Measurements from ENCODE around the gene PRKCD.

The PRKCD gene

DNA sequence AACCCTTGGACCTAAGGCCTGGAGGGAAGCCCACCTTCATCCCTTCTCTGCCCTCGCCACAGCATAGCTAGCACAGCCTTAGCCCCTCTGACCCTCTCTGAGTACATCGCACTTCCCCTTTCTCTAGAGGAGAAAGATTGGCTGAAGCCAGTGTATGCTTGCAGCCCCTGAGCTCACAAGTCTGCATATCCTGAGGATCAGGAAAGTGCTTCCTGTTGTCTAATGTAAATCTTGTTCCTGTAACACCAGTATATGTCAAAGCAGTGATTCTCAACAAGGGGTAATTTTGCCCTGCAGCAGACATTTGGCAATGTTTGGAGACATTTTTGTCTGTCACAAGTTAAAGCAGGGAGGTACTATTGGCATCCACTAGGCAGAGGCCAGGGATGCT, 2.2 kb upstream of the PRKCD start:
- H3K4me3 ChIP-seq (ENCODE audit: low read length in 2 of 2) = no peak overlapping the region
- no peak overlapping the region for H3K9ac ChIP-seq (ENCODE audit: low read depth, low read length, poor library complexity)
- H3K23ac ChIP-seq (ENCODE audit: low read depth, low read length, poor library complexity) = no peak overlapping the region
- no peak overlapping the region for H2BK5ac ChIP-seq (ENCODE audit: low read length)
- H3K4ac ChIP-seq (ENCODE audit: low read length) = no peak overlapping the region
- peaks cover 9 to 33% of the 10 kb centered on the region in 2 donors for H3K4me1 ChIP-seq (ENCODE audit: control insufficient read depth in 2 of 2, insufficient read depth in 1 of 2, low read depth in 1 of 2, low read length in 2 of 2)
- H4K8ac ChIP-seq (ENCODE audit: low read depth, low read length) = no peak overlapping the region
- peaks cover 0 to 92% (median 25%) of the 10 kb centered on the region in 3 experiments for H3K27me3 ChIP-seq (ENCODE audit: control insufficient read depth in 3 of 3, insufficient read depth in 3 of 3, low read depth in 1 of 3, low read length in 3 of 3)
- no peak overlapping the region for H2BK12ac ChIP-seq (ENCODE audit: low read length)
- H3K4me2 ChIP-seq (ENCODE audit: insufficient read depth, low read length, poor library complexity, severe bottlenecking) = no peak overlapping the region
- no peak overlapping the region for H2AFZ ChIP-seq (ENCODE audit: low read length)
- no CpG with 5 or more reads among the region's 2 CpGs for WGBS, 2 donors (ENCODE audit: extremely low coverage in 2 of 2, insufficient read length in 2 of 2, insufficient replicate concordance in 1 of 2)
- no peak overlapping the region for H3K27ac ChIP-seq (replicated peaks; ENCODE audit: low read length)
- H2BK120ac ChIP-seq (ENCODE audit: low read depth, low read length) = no peak overlapping the region
- H2BK15ac ChIP-seq (ENCODE audit: low read length) = peak overlapping the region; percentile 1
- H3K79me1 ChIP-seq (ENCODE audit: low read depth, low read length) = no peaks in the 10 kb centered on the region
- no peaks in the 10 kb centered on the region for H3K9me3 ChIP-seq (replicated peaks in 1 of 2; ENCODE audit: control insufficient read depth in 2 of 2, insufficient read depth in 1 of 2, low read depth in 1 of 2, low read length in 2 of 2)
- DNase-seq (ENCODE audit: low spot score) = no peak
- H4K91ac ChIP-seq (ENCODE audit: low read depth, low read length, poor library complexity) = no peak overlapping the region
- no peak overlapping the region for H3K14ac ChIP-seq (ENCODE audit: low read length)
- peak overlapping the region; percentile 9 for H2AK5ac ChIP-seq (ENCODE audit: low read depth, low read length)
- H3K36me3 ChIP-seq (replicated peaks in 1 of 2; ENCODE audit: control insufficient read depth in 2 of 2, insufficient read depth in 2 of 2, low read length in 2 of 2) = no peaks in the 10 kb centered on the region
- H3K18ac ChIP-seq (ENCODE audit: low read length) = no peak overlapping the region

DNA sequence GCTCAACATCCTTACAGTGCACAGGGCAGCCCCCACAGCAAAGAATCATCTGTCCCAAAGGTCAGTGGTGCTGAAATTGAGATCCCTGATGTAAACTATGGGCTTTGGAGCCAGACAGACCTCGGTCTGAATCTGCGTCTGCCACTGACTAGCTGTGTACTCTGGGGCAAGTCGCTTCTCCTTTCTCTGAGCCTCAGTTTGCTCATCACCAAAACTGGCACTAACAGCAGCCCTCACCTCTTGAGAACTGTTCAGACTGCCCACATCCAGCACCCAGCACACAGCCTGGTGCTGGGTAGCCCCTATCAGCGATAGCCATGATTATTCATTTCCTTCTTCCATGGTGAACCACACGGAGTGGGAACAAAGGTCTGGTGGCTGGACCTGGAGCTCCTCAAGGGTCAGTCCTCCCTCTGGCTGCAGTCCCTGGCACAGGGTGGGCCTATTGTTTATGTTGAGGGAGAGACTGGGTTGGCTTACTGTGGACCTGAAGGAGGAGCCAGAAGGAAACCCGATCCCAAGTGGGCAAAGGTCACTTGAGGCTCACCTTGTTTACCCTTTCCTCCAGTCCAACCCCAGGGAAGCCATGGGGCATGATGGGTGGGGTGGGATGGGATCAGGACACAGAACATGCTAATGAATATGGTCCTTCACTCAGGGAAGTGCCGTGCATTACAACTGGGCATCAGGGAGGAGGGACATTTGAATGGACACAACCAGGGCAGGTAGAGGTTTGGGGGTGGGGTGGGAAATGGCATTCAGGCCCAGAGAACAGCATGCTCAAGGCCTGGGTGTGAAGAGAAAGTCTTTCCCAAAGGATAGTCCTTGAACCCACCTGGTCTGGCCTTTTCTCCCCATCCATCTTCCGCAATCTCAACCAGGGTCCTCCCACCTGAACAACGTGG, 1.6 kb upstream of the PRKCD start:
- DNase-seq (ENCODE audit: low spot score) = no peak
- no peak overlapping the region for H2BK15ac ChIP-seq (ENCODE audit: low read length)
- WGBS, 2 donors (ENCODE audit: extremely low coverage in 2 of 2, insufficient read length in 2 of 2, insufficient replicate concordance in 1 of 2) = no CpG with 5 or more reads among the region's 9 CpGs
- H3K9ac ChIP-seq (ENCODE audit: low read depth, low read length, poor library complexity) = no peak overlapping the region
- no peak overlapping the region for H4K91ac ChIP-seq (ENCODE audit: low read depth, low read length, poor library complexity)
- H4K8ac ChIP-seq (ENCODE audit: low read depth, low read length) = no peak overlapping the region
- H3K4me2 ChIP-seq (ENCODE audit: insufficient read depth, low read length, poor library complexity, severe bottlenecking) = no peak overlapping the region
- H3K9me3 ChIP-seq (replicated peaks in 1 of 2; ENCODE audit: control insufficient read depth in 2 of 2, insufficient read depth in 1 of 2, low read depth in 1 of 2, low read length in 2 of 2) = no peaks in the 10 kb centered on the region
- no peak overlapping the region for H3K4me3 ChIP-seq (ENCODE audit: low read length in 2 of 2)
- H3K27ac ChIP-seq (replicated peaks; ENCODE audit: low read length) = no peak overlapping the region
- no peaks in the 10 kb centered on the region for H3K79me1 ChIP-seq (ENCODE audit: low read depth, low read length)
- H2AK5ac ChIP-seq (ENCODE audit: low read depth, low read length) = no peak overlapping the region
- no peak overlapping the region for H3K14ac ChIP-seq (ENCODE audit: low read length)
- H3K36me3 ChIP-seq (replicated peaks in 1 of 2; ENCODE audit: control insufficient read depth in 2 of 2, insufficient read depth in 2 of 2, low read length in 2 of 2) = no peaks in the 10 kb centered on the region
- H2BK12ac ChIP-seq (ENCODE audit: low read length) = no peak overlapping the region
- no peak overlapping the region for H3K18ac ChIP-seq (ENCODE audit: low read length)
- no peak overlapping the region for H2BK120ac ChIP-seq (ENCODE audit: low read depth, low read length)
- peaks cover 0 to 86% (median 25%) of the 10 kb centered on the region in 3 experiments for H3K27me3 ChIP-seq (ENCODE audit: control insufficient read depth in 3 of 3, insufficient read depth in 3 of 3, low read depth in 1 of 3, low read length in 3 of 3)
- no peak overlapping the region for H3K23ac ChIP-seq (ENCODE audit: low read depth, low read length, poor library complexity)
- no peak overlapping the region for H2BK5ac ChIP-seq (ENCODE audit: low read length)
- H3K4me1 ChIP-seq (ENCODE audit: control insufficient read depth in 2 of 2, insufficient read depth in 1 of 2, low read depth in 1 of 2, low read length in 2 of 2) = peaks cover 9 to 33% of the 10 kb centered on the region in 2 donors
- H2AFZ ChIP-seq (ENCODE audit: low read length) = no peak overlapping the region
- H3K4ac ChIP-seq (ENCODE audit: low read length) = no peak overlapping the region

DNA sequence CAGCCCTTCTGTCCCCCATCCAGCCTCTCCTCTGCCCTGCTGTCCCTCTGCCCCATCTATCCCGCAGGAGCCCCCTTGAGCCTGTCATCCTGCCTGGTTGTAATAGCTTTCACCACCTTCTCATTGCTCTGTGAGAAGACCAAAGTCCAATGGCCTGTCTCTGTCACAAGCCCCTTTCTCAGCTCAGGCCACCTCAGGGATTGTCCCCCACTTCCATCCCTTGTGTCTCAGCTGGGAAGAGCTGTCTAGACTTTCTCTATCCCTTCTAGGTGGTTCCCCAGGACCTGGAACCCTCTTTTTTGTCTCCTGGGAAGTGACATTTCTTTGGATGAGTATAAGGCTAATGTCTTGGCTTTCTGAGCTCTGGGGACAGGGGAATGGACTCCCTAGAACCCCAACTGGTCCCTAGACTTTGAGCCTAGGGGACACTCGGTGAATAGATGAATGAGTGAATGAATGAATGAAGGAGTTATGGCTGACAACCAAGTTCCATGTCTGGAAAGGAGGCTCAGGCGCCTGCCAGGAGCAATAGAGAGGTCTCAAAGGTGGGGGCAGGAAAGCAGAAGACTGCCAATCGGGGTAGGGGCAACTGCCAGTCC, 849 bp upstream of the PRKCD start:
- Histone ChIP-seq H2BK12ac (ENCODE audit: low read length) (no peak overlapping the region), H3K18ac (ENCODE audit: low read length) (peak overlapping the region; percentile 92), H2AK5ac (ENCODE audit: low read depth, low read length) (no peak overlapping the region), H3K14ac (ENCODE audit: low read length) (no peak overlapping the region), H2BK15ac (ENCODE audit: low read length) (no peak overlapping the region), H3K79me1 (ENCODE audit: low read depth, low read length) (no peaks in the 10 kb centered on the region), H3K23ac (ENCODE audit: low read depth, low read length, poor library complexity) (no peak overlapping the region), H3K36me3 (replicated peaks in 1 of 2; ENCODE audit: control insufficient read depth in 2 of 2, insufficient read depth in 2 of 2, low read length in 2 of 2) (no peaks in the 10 kb centered on the region), H4K8ac (ENCODE audit: low read depth, low read length) (no peak overlapping the region), H3K27ac (replicated peaks; ENCODE audit: low read length) (no peak overlapping the region), H2BK5ac (ENCODE audit: low read length) (peak overlapping the region; percentile 14), H3K9me3 (replicated peaks in 1 of 2; ENCODE audit: control insufficient read depth in 2 of 2, insufficient read depth in 1 of 2, low read depth in 1 of 2, low read length in 2 of 2) (no peaks in the 10 kb centered on the region), H3K4me3 (ENCODE audit: low read length in 2 of 2) (peak overlapping the region; percentile 45 to 79), H3K9ac (ENCODE audit: low read depth, low read length, poor library complexity) (no peak overlapping the region), H3K4me2 (ENCODE audit: insufficient read depth, low read length, poor library complexity, severe bottlenecking) (peak overlapping the region; percentile 97), H2AFZ (ENCODE audit: low read length) (no peak overlapping the region), H3K4ac (ENCODE audit: low read length) (no peak overlapping the region), H3K27me3 (ENCODE audit: control insufficient read depth in 3 of 3, insufficient read depth in 3 of 3, low read depth in 1 of 3, low read length in 3 of 3) (peaks cover 0 to 85% (median 25%) of the 10 kb centered on the region in 3 experiments), H4K91ac (ENCODE audit: low read depth, low read length, poor library complexity) (no peak overlapping the region), H3K4me1 (ENCODE audit: control insufficient read depth in 2 of 2, insufficient read depth in 1 of 2, low read depth in 1 of 2, low read length in 2 of 2) (peaks cover 9 to 33% of the 10 kb centered on the region in 2 donors), H2BK120ac (ENCODE audit: low read depth, low read length) (no peak overlapping the region)
- no peak for DNase-seq (ENCODE audit: low spot score)
- no CpG with 5 or more reads among the region's 4 CpGs for WGBS, 2 donors (ENCODE audit: extremely low coverage in 2 of 2, insufficient read length in 2 of 2, insufficient replicate concordance in 1 of 2)

DNA sequence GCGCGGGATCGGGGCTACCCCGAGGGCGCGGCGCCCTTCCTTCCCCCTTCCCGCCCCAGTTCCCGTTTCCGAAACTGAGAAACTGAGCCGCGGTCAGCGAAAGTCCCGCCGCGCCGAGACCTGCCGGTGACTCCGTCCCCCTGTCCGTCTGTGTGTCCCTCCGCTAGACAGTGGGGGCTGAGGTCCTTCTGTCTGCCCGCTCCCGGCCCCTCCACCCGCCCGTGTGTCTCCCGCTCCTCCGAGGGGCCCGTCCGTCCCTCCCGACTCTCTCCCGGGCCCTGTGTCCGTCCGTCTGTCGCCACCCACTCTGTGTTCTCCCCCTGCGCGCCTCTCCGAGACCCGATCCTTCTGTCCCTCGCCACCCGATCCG, 426 bp downstream of the PRKCD start:
- H3K4me1 ChIP-seq (ENCODE audit: control insufficient read depth in 2 of 2, insufficient read depth in 1 of 2, low read depth in 1 of 2, low read length in 2 of 2) = peaks cover 9 to 32% of the 10 kb centered on the region in 2 donors
- H3K9ac ChIP-seq (ENCODE audit: low read depth, low read length, poor library complexity) = peak overlapping the region; percentile 75
- no peak overlapping the region for H3K27ac ChIP-seq (replicated peaks; ENCODE audit: low read length)
- H2BK12ac ChIP-seq (ENCODE audit: low read length) = no peak overlapping the region
- H4K8ac ChIP-seq (ENCODE audit: low read depth, low read length) = no peak overlapping the region
- peaks cover 0 to 81% (median 22%) of the 10 kb centered on the region in 3 experiments for H3K27me3 ChIP-seq (ENCODE audit: control insufficient read depth in 3 of 3, insufficient read depth in 3 of 3, low read depth in 1 of 3, low read length in 3 of 3)
- peak overlapping the region; percentile 64 for H3K14ac ChIP-seq (ENCODE audit: low read length)
- H3K79me1 ChIP-seq (ENCODE audit: low read depth, low read length) = peaks cover 2% of the 10 kb centered on the region
- H3K4me2 ChIP-seq (ENCODE audit: insufficient read depth, low read length, poor library complexity, severe bottlenecking) = peak overlapping the region; percentile 87
- H2AFZ ChIP-seq (ENCODE audit: low read length) = peak overlapping the region; percentile 95
- peak overlapping the region; percentile 26 for H2AK5ac ChIP-seq (ENCODE audit: low read depth, low read length)
- no peaks in the 10 kb centered on the region for H3K36me3 ChIP-seq (replicated peaks in 1 of 2; ENCODE audit: control insufficient read depth in 2 of 2, insufficient read depth in 2 of 2, low read length in 2 of 2)
- no peak overlapping the region for H2BK120ac ChIP-seq (ENCODE audit: low read depth, low read length)
- no peaks in the 10 kb centered on the region for H3K9me3 ChIP-seq (replicated peaks in 1 of 2; ENCODE audit: control insufficient read depth in 2 of 2, insufficient read depth in 1 of 2, low read depth in 1 of 2, low read length in 2 of 2)
- H4K91ac ChIP-seq (ENCODE audit: low read depth, low read length, poor library complexity) = no peak overlapping the region
- WGBS, 2 donors (ENCODE audit: extremely low coverage in 2 of 2, insufficient read length in 2 of 2, insufficient replicate concordance in 1 of 2) = no CpG with 5 or more reads among the region's 41 CpGs
- peak overlapping the region; percentile 45 to 87 for H3K4me3 ChIP-seq (ENCODE audit: low read length in 2 of 2)
- DNase-seq (ENCODE audit: low spot score) = no peak
- no peak overlapping the region for H3K4ac ChIP-seq (ENCODE audit: low read length)
- H2BK5ac ChIP-seq (ENCODE audit: low read length) = no peak overlapping the region
- H2BK15ac ChIP-seq (ENCODE audit: low read length) = peak overlapping the region; percentile 56
- H3K23ac ChIP-seq (ENCODE audit: low read depth, low read length, poor library complexity) = peak overlapping the region; percentile 77
- H3K18ac ChIP-seq (ENCODE audit: low read length) = peak overlapping the region; percentile 96
